NB4 (cell line): ENCODE data around the gene F8.
"Not testable (repeated sequence)": the region's sequence is repeated elsewhere in the genome, so short reads cannot be mapped to it uniquely, and the experiment has no call there.

Experiments used
- DNase-seq: peaks from one replicate; pipeline ENCODE4 v3.0.0; 2010; ENCODE audit warnings: low read depth
- H3K4me3 ChIP-seq: one replicate; pipeline ENCODE4 v1.5.1; 2011; ENCODE audit warnings: mild to moderate bottlenecking, low read depth, low read length, moderate library complexity
- MYC ChIP-seq: IDR thresholded peaks from 2 replicates; pipeline ENCODE4 v1.6.1; 2011; ENCODE audit warnings: low read depth, low read length
- POLR2A ChIP-seq: IDR thresholded peaks from 2 replicates; pipeline ENCODE4 v1.6.1; 2011; ENCODE audit warnings: mild to moderate bottlenecking; ENCODE audit not compliant: insufficient read length; ENCODE audit errors: extremely low read depth
- TF ChIP-seq, protein P1 (sequence below): IDR thresholded peaks from one replicate; pipeline ENCODE4 v1.5.1; 2012; ENCODE audit warnings: low read depth, low read length
- TF ChIP-seq, protein P2 (sequence below): IDR thresholded peaks from 2 replicates; pipeline ENCODE4 v1.6.1; 2011; ENCODE audit warnings: low read depth, low read length

Gene F8

DNA sequence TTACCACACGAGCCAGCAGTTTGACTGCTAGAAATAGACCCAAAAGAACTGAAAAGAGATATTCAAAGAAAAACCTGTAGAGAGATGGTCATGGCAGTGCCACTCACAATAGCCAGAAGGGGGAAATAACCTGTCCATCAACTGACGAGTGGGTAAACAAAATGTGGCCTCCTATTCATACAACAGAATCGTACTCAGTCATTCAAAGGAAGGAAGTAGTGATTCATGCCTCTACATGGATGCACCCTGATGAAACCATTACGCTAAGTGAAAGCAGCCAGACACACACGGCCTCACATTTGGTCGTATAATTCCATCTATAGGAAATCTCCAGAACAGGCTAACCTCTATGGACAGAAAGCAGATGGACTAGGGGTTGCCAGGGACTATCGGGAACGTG lies 138.5 kb downstream of the F8 start:
- H3K4me3 ChIP-seq, result not testable (repeated sequence)

DNA sequence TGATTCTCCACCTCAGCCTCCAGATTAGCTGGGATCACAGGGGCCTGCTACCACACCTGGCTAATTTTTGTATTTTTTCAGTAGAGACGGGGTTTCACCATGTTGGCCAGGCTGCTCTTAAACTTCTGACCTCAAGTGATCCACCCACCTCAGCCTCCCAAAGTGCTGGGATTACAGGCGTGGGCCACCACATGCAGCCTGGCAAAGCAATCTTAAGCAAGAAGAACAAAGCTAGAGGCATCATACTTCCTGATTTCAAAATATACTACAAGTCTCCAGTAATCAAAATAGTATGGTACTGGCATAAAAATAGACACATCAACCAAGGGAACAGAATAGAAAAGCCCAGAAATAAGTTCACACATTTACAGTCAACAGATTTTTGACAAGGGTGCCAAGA lies 149.2 kb downstream of the F8 start:
- TF ChIP-seq, protein P1, sequence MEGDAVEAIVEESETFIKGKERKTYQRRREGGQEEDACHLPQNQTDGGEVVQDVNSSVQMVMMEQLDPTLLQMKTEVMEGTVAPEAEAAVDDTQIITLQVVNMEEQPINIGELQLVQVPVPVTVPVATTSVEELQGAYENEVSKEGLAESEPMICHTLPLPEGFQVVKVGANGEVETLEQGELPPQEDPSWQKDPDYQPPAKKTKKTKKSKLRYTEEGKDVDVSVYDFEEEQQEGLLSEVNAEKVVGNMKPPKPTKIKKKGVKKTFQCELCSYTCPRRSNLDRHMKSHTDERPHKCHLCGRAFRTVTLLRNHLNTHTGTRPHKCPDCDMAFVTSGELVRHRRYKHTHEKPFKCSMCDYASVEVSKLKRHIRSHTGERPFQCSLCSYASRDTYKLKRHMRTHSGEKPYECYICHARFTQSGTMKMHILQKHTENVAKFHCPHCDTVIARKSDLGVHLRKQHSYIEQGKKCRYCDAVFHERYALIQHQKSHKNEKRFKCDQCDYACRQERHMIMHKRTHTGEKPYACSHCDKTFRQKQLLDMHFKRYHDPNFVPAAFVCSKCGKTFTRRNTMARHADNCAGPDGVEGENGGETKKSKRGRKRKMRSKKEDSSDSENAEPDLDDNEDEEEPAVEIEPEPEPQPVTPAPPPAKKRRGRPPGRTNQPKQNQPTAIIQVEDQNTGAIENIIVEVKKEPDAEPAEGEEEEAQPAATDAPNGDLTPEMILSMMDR, result no peak
- TF ChIP-seq, protein P2, sequence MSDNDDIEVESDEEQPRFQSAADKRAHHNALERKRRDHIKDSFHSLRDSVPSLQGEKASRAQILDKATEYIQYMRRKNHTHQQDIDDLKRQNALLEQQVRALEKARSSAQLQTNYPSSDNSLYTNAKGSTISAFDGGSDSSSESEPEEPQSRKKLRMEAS, result no peak
- no peak for TF ChIP-seq MYC
- TF ChIP-seq POLR2A, result no peak
- no peak overlapping the region for H3K4me3 ChIP-seq
- DNase-seq, result no peak

More for the DNA sequence above, 138.5 kb downstream of the F8 start:
- not testable (repeated sequence) for DNase-seq

DNA sequence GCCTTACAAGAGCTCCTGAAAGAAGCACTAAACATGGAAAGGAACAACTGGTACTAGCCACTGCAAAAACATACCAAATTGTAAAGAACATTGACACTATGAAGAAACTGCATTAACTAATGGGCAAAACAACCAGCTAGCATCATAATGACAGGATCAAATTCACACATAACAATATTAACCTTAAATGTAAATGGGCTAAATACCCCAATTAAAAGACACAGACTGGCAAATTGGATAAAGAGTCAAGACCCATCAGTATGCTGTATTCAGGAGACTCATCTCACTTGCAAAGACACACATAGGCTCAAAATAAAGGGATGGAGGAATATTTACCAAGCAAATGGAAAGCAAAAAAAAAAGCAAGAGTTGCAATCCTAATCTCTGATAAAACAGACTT lies 154.0 kb downstream of the F8 start:
- DNase-seq, H3K4me3 ChIP-seq: not testable (repeated sequence)

DNA sequence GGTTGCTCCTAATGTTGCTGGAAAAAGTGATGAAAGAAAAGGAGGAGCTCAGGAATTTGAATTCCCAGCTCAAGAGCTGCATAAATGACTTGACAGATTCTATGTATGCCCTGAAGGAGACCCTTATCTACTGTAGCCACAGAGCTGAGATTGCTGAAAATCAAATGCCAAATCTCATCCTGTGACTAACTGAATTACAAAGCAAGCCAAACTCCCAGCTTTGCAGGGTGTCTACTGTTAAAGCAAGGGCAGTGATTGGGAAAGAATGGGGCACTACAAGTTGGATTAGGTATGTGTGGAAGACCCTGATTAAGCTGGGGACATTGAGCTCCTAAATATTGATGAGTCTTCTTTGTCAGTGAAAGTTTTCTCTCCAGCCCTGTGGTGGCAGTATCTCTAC lies 167.3 kb downstream of the F8 start:
- TF ChIP-seq MYC (no peak), POLR2A (no peak)
- TF ChIP-seq, protein P2, result no peak
- TF ChIP-seq, protein P1, result no peak
- no peak for DNase-seq
- no peak overlapping the region for H3K4me3 ChIP-seq

DNA sequence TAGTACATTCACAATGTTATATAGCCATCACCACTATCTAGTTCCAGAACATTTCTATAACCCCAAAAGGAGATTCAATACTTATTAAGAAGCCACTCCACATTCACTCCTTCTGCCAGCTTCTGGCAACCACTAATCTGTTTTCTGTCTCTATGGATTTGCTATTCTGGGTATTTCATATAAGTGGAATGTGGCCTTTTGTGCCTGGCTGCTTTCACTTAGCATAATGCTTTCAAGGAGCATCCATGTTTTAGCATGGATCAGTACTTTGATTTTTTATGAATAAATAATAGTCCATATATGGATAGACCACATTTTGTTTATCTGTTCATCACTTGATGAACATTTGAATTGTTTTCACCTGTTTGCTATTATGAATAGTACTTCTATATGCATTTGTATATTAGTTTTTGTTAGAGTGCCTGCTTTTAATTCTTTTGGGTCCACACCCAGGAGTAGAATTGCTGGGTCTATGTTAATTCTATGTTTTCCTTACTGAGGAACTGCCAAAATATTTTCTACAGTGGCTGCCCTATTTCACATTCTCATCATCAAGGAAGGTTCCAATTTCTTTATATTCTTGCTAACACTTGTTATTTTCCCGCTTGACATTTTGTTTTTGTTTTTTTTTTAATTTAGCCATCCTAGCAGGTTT lies 171.4 kb downstream of the F8 start:
- no peak for DNase-seq
- TF ChIP-seq, protein P1, result no peak
- TF ChIP-seq POLR2A (no peak), MYC (no peak)
- TF ChIP-seq, protein P2, result no peak

DNA sequence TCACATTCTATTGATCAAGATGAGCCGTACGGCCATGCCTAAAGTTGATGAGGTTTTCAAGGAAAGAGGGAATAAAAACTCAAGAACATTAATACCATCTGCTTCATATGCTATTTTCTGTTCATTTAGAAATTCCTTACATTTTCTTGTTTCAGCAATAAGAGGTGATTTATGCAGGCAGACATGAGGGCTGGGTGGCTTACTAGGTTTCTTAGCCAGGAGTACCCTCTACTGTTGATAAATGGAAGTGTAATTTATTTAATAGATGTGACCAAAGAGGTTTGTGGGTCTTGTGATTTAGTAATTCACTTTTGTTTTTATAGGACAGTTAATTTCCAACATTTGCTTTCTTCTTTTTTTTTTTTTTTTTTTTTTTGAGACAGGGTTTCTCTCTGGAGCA lies 181.7 kb downstream of the F8 start:
- TF ChIP-seq, protein P2, result 0 out of 2 replicates have a peak, but pooled peaks have one; percentile 22
- TF ChIP-seq, protein P1, result peak; percentile 12
- TF ChIP-seq POLR2A (no peak), MYC (no peak; the same call in 1 of the 2 replicates)
- no peak overlapping the region for H3K4me3 ChIP-seq
- peak; percentile 71 for DNase-seq

More for the DNA sequence above, 171.4 kb downstream of the F8 start:
- no peak overlapping the region for H3K4me3 ChIP-seq

DNA sequence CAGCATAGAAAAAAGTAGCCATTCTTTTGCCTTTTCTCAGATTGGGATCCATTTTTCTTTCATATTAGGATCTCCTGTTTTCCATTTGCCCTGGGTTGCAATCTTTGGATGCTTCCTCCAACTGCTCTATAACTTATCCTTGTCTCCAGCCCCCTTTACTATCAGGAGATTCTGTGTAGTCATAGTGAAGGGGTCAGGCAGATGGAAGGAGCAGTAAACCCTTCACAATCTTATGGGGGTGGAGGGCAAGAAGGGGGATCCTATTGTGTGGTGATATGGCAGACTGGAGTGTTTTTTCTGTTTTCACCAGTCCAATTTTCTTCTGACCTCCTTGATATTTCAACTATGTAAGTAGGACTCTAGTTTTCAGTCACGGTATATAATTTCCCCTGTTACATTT lies 186.4 kb downstream of the F8 start:
- DNase-seq, result no peak
- TF ChIP-seq, protein P1, result no peak
- TF ChIP-seq MYC (no peak), POLR2A (no peak)
- TF ChIP-seq, protein P2, result no peak
- H3K4me3 ChIP-seq, result no peak overlapping the region
